Trophoblast cell (in vitro differentiated cells and primary cell): ENCODE data around the gene NECAB3.
"Not testable (repeated sequence)": the region's sequence is repeated elsewhere in the genome, so short reads cannot be mapped to it uniquely, and the experiment has no call there.

Experiments
- DNase-seq, 2 donors: peaks; one replicate each; pipeline ENCODE4 v3.0.0-alpha.2; 2016
- H2AFZ ChIP-seq: 2 replicates; pipeline ENCODE4 v1.6.1; 2013; ENCODE audit warnings: low read length, moderate library complexity, mild to moderate bottlenecking; ENCODE audit not compliant: insufficient read depth, poor library complexity
- H2AK5ac ChIP-seq: 2 replicates; pipeline ENCODE4 v1.6.1; 2013; ENCODE audit warnings: mild to moderate bottlenecking, low read length
- H2BK120ac ChIP-seq: 2 replicates; pipeline ENCODE4 v1.6.1; 2013; ENCODE audit warnings: low read length, mild to moderate bottlenecking, moderate library complexity; ENCODE audit not compliant: insufficient read depth, poor library complexity
- H2BK12ac ChIP-seq: 2 replicates; pipeline ENCODE4 v1.6.1; 2013; ENCODE audit warnings: mild to moderate bottlenecking, low read length, moderate library complexity
- H2BK5ac ChIP-seq: 2 replicates; pipeline ENCODE4 v1.6.1; 2013; ENCODE audit warnings: low read length, low read depth, moderate library complexity, mild to moderate bottlenecking; ENCODE audit not compliant: poor library complexity
- H3K14ac ChIP-seq: 2 replicates; pipeline ENCODE4 v1.6.1; 2013; ENCODE audit warnings: mild to moderate bottlenecking, low read length
- H3K18ac ChIP-seq: 2 replicates; pipeline ENCODE4 v1.6.1; 2013; ENCODE audit warnings: mild to moderate bottlenecking, low read length
- H3K23ac ChIP-seq: 2 replicates; pipeline ENCODE4 v1.6.1; 2013; ENCODE audit warnings: low read length
- H3K27ac ChIP-seq: 2 replicates; pipeline ENCODE4 v1.5.1; 2013; ENCODE audit warnings: low read depth, mild to moderate bottlenecking, inconsistent platforms, low read length, moderate library complexity
- H3K27me3 ChIP-seq: 2 replicates; pipeline ENCODE4 v1.6.1; 2013; ENCODE audit warnings: inconsistent platforms, mild to moderate bottlenecking, low read length, moderate library complexity; ENCODE audit not compliant: insufficient read depth
- H3K36me3 ChIP-seq, 2 experiments: 1 replicate in 1 of 2; 2 replicates in 1 of 2; pipeline ENCODE4 v1.6.1; 2013; ENCODE audit warnings: low read length in 2 of 2, mild to moderate bottlenecking in 2 of 2, moderate library complexity in 1 of 2; ENCODE audit not compliant: insufficient read depth in 2 of 2, control insufficient read depth in 1 of 2
- H3K4ac ChIP-seq: 2 replicates; pipeline ENCODE4 v1.6.1; 2013; ENCODE audit warnings: low read depth, mild to moderate bottlenecking, low read length, moderate library complexity
- H3K4me1 ChIP-seq, 2 experiments: 1 replicate in 1 of 2; 2 replicates in 1 of 2; pipeline ENCODE4 v1.6.1; 2013; ENCODE audit warnings: low read length in 2 of 2, mild to moderate bottlenecking in 2 of 2, moderate library complexity in 1 of 2; ENCODE audit not compliant: insufficient read depth in 2 of 2, control insufficient read depth in 1 of 2
- H3K4me2 ChIP-seq: 2 replicates; pipeline ENCODE4 v1.6.1; 2013; ENCODE audit warnings: inconsistent platforms, mild to moderate bottlenecking, low read length, moderate library complexity
- H3K4me3 ChIP-seq: 2 replicates; pipeline ENCODE4 v1.5.1; 2013; ENCODE audit warnings: mild to moderate bottlenecking, low read depth, low read length, inconsistent platforms
- H3K79me1 ChIP-seq: one replicate; pipeline ENCODE4 v1.6.1; 2013; ENCODE audit warnings: low read length
- H3K79me2 ChIP-seq: 2 replicates; pipeline ENCODE4 v1.6.1; 2013; ENCODE audit warnings: low read length, mild to moderate bottlenecking; ENCODE audit not compliant: control insufficient read depth, insufficient read depth, poor library complexity
- H3K9ac ChIP-seq: 2 replicates; pipeline ENCODE4 v1.6.1; 2013; ENCODE audit warnings: mild to moderate bottlenecking, low read length
- H3K9me3 ChIP-seq: 2 replicates; pipeline ENCODE4 v1.6.1; 2013; ENCODE audit warnings: low read depth, mild to moderate bottlenecking, control low read depth, inconsistent platforms, low read length; ENCODE audit not compliant: insufficient read depth
- H4K12ac ChIP-seq: 2 replicates; pipeline ENCODE4 v1.6.1; 2013; ENCODE audit warnings: low read depth, mild to moderate bottlenecking, low read length, moderate library complexity
- H4K8ac ChIP-seq: 2 replicates; pipeline ENCODE4 v1.6.1; 2013; ENCODE audit warnings: low read depth, mild to moderate bottlenecking, low read length, moderate library complexity
- H4K91ac ChIP-seq: one replicate; pipeline ENCODE4 v1.6.1; 2013; ENCODE audit warnings: low read depth, mild to moderate bottlenecking, low read length, moderate library complexity
- WGBS: extraction: QIAGEN DNeasy Blood & Tissue Kit; methylation state at CpG from one replicate; pipeline ENCODE4 v1.1.7; 2013; ENCODE audit warnings: missing lambda C conversion rate; ENCODE audit not compliant: insufficient read length, insufficient coverage; ENCODE audit errors: extremely low coverage; 5-methylcytosine and 5-hydroxymethylcytosine counted together

NECAB3 gene

DNA sequence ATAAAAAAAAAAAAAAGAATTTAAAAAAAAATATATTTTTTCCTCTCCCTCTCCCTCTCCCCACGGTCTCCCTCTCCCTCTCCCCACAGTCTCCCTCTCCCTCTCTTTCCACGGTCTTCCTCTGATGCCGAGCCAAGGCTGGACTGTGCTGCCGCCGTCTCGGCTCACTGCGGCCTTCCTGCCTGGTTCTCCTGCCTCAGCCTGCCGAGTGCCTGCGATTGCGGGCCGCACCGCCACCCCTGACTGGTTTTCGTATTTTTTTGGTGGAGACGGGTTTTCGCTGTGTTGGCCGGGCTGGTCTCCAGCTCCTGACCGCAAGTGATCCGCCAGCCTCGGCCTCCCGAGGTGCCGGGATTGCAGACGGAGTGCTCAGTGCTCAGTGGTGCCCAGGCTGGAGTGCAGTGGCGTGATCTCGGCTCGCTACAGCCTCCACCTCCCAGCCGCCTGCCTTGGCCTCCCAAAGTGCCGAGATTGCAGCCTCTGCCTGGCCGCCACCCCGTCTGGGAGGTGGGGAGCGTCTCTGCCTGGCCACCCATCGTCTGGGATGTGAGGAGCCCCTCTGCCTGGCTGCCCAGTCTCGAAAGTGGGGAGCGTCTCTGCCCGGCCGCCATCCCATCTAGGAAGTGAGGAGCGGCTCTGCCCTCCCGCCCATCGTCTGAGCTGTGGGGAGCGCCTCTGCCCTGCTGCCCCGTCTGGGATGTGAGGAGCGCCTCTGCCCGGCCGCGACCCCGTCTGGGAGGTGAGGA lies 26.6 kb upstream of the NECAB3 start:
- H3K27ac ChIP-seq, H2AFZ ChIP-seq, H2BK5ac ChIP-seq, H3K79me2 ChIP-seq, H4K8ac ChIP-seq, H4K91ac ChIP-seq, H2BK120ac ChIP-seq, DNase-seq, H3K9ac ChIP-seq, H3K14ac ChIP-seq, H2BK12ac ChIP-seq, H3K27me3 ChIP-seq, H3K4me1 ChIP-seq, H3K23ac ChIP-seq, H3K4me2 ChIP-seq, H3K4me3 ChIP-seq, H3K36me3 ChIP-seq, H3K79me1 ChIP-seq, H2AK5ac ChIP-seq, H4K12ac ChIP-seq, H3K4ac ChIP-seq, H3K18ac ChIP-seq: not testable (repeated sequence)
- H3K9me3 ChIP-seq: peaks cover 12% of the 10 kb centered on the region
- WGBS: 100% methylated on average over 1 of the region's 45 CpGs

- not testable (repeated sequence) for H4K8ac ChIP-seq, H2BK12ac ChIP-seq, H3K9ac ChIP-seq, H2BK120ac ChIP-seq, H4K91ac ChIP-seq, H3K23ac ChIP-seq, H3K79me1 ChIP-seq, H2BK5ac ChIP-seq, H3K36me3 ChIP-seq, H3K27me3 ChIP-seq, H3K4ac ChIP-seq, H3K27ac ChIP-seq, H4K12ac ChIP-seq, DNase-seq, H3K18ac ChIP-seq, H3K79me2 ChIP-seq, H3K4me3 ChIP-seq, H2AK5ac ChIP-seq, H3K4me2 ChIP-seq, H3K14ac ChIP-seq, H3K4me1 ChIP-seq, H2AFZ ChIP-seq
- H3K9me3 ChIP-seq: peaks cover 12% of the 10 kb centered on the region
- WGBS: no CpG with 5 or more reads among the region's 27 CpGs
Measured at GRCh38 chr20:33698966-33699365, 24.7 kb upstream of the NECAB3 start.

DNA sequence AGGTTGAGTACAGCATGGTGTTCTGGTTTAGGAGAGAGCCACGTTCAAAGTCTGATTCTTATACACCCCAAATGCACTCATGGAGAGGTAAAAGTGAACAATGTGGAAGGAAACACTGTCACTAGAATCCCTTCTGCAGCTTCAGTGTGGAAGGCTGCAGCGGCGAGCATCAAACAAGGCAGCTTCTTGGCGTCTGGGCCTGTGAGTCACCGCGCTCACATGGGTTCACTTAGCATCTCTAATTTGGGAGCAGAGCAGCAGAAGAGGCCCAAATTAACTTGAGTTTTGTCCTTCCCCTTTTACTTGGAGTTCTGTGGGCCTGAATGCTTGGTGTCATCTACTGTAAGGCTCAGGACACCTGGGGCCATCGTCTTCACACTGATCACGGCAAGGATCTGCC lies 22.9 kb upstream of the NECAB3 start:
- Histone ChIP-seq H3K36me3 (no peaks in the 10 kb centered on the region), H3K23ac (no peak overlapping the region), H2BK12ac (no peak overlapping the region), H3K9ac (no peak overlapping the region), H3K4me1 (no peaks in the 10 kb centered on the region), H3K4ac (no peak overlapping the region), H2AFZ (no peak overlapping the region), H3K79me2 (no peaks in the 10 kb centered on the region), H3K14ac (no peak overlapping the region), H2BK5ac (no peak overlapping the region), H4K8ac (no peak overlapping the region), H2BK120ac (no peak overlapping the region), H3K9me3 (peaks cover 11% of the 10 kb centered on the region), H4K12ac (no peak overlapping the region), H4K91ac (no peak overlapping the region), H2AK5ac (no peak overlapping the region), H3K79me1 (no peaks in the 10 kb centered on the region), H3K4me2 (no peak overlapping the region), H3K4me3 (no peak overlapping the region), H3K18ac (no peak overlapping the region), H3K27ac (no peak overlapping the region), H3K27me3 (no peaks in the 10 kb centered on the region)
- no peak for DNase-seq
- WGBS: no CpG with 5 or more reads among the region's 8 CpGs

GRCh38 chr20:33696448-33696847 lies 22.2 kb upstream of the NECAB3 start:
- Histone ChIP-seq H3K36me3 (no peaks in the 10 kb centered on the region), H2BK120ac (no peak overlapping the region), H3K14ac (no peak overlapping the region), H3K23ac (no peak overlapping the region), H3K4ac (no peak overlapping the region), H3K4me2 (no peak overlapping the region), H3K79me2 (no peaks in the 10 kb centered on the region), H3K9me3 (peaks cover 7% of the 10 kb centered on the region), H4K8ac (no peak overlapping the region), H2AFZ (no peak overlapping the region), H2BK12ac (no peak overlapping the region), H3K79me1 (no peaks in the 10 kb centered on the region), H3K18ac (no peak overlapping the region), H2AK5ac (no peak overlapping the region), H3K4me1 (no peaks in the 10 kb centered on the region), H3K9ac (no peak overlapping the region), H3K4me3 (no peak overlapping the region), H3K27me3 (no peaks in the 10 kb centered on the region), H4K91ac (no peak overlapping the region), H4K12ac (no peak overlapping the region), H2BK5ac (no peak overlapping the region), H3K27ac (no peak overlapping the region)
- DNase-seq: no peak
- WGBS: no CpG with 5 or more reads among the region's 4 CpGs
